CD4-positive, alpha-beta memory T cell (primary cell): ENCODE results near the gene DZIP1L. TPM values are rescaled to one million over a fixed set of nuclear protein-coding genes. Genes with fewer than 3 reads are reported as not detected.
"Not testable (repeated sequence)": the region's sequence is repeated elsewhere in the genome, so short reads cannot be mapped to it uniquely, and the experiment has no call there.

Experiments
- CTCF ChIA-PET: fragments of 350-600 bp; sonication (Branson Sonifier 250); formaldehyde crosslinking; loops from one replicate; lab custom pipeline; 2021; ENCODE audit warnings: inconsistent platforms; ENCODE audit not compliant: partially characterized antibody; lab: Charles Lee
- POLR2A ChIA-PET: fragments of 350-600 bp; sonication (Branson Sonifier 250); formaldehyde crosslinking; loops from one replicate; lab custom pipeline; 2021; ENCODE audit not compliant: partially characterized antibody; lab: Charles Lee
- DNase-seq, 5 donors: peaks; one replicate each; pipeline versions ENCODE4 v3.0.0 to v3.0.0-alpha.2; 2020 to 2022; ENCODE audit warnings: mixed read lengths in 1 of 5
- H3K27ac ChIP-seq: one replicate; pipeline ENCODE4 v1.7.0; 2013; ENCODE audit warnings: low read depth, low read length
- H3K27me3 ChIP-seq: 2 replicates; pipeline ENCODE4 v1.7.0; 2013; ENCODE audit warnings: mild to moderate bottlenecking, low read length, moderate library complexity; ENCODE audit not compliant: insufficient read depth
- H3K36me3 ChIP-seq: 2 replicates; pipeline ENCODE4 v1.7.0; 2013; ENCODE audit warnings: mild to moderate bottlenecking, low read length, moderate library complexity; ENCODE audit not compliant: insufficient read depth
- H3K4me1 ChIP-seq: 2 replicates; pipeline ENCODE4 v1.7.0; 2013; ENCODE audit warnings: mild to moderate bottlenecking, low read length, moderate library complexity; ENCODE audit not compliant: insufficient read depth
- H3K4me3 ChIP-seq, 2 donors: one replicate each; pipeline ENCODE4 v1.7.0; 2013; ENCODE audit warnings: low read length in 2 of 2, mild to moderate bottlenecking in 1 of 2
- H3K9me3 ChIP-seq, 2 donors: one replicate each; pipeline ENCODE4 v1.7.0; 2013; ENCODE audit warnings: low read length in 2 of 2, control low read depth in 1 of 2; ENCODE audit not compliant: control insufficient read depth in 1 of 2
- H3K27ac Mint-ChIP-seq, 7 donors: one replicate each; pipeline ENCODE4 v1.8.0; 2020 to 2021; ENCODE audit warnings: mixed read lengths in 7 of 7, mild to moderate bottlenecking in 6 of 7, inconsistent platforms in 3 of 7, moderate library complexity in 3 of 7
- H3K27me3 Mint-ChIP-seq, 2 donors: one replicate each; pipeline ENCODE4 v1.8.0; 2020 to 2021; ENCODE audit warnings: mixed read lengths in 2 of 2
- H3K36me3 Mint-ChIP-seq, 2 donors: one replicate each; pipeline ENCODE4 v1.8.0; 2020 to 2021; ENCODE audit warnings: mixed read lengths in 2 of 2, inconsistent platforms in 1 of 2, mild to moderate bottlenecking in 1 of 2
- H3K4me1 Mint-ChIP-seq, 4 donors: one replicate each; pipeline ENCODE4 v1.8.0; 2020 to 2021; ENCODE audit warnings: mixed read lengths in 4 of 4, mild to moderate bottlenecking in 1 of 4
- H3K4me3 Mint-ChIP-seq, 8 donors: one replicate each; pipeline ENCODE4 v1.8.0; 2020 to 2021; ENCODE audit warnings: mixed read lengths in 8 of 8, mild to moderate bottlenecking in 7 of 8, moderate library complexity in 6 of 8, inconsistent platforms in 3 of 8
- H3K9me3 Mint-ChIP-seq, 8 donors: one replicate each; pipeline ENCODE4 v1.8.0; 2020 to 2021; ENCODE audit warnings: mixed read lengths in 8 of 8, mild to moderate bottlenecking in 5 of 8, inconsistent platforms in 3 of 8, moderate library complexity in 1 of 8
- intact Hi-C: fragments of 100-400 bp; cut with micrococcal nuclease; formaldehyde crosslinking; loops from one replicate; pipeline ENCODE4 v1.15.1; 2023
- polyA plus RNA-seq, 2 donors: library from polyadenylated mRNA; unstranded; fragments of 300-500 nt; fragmentation: Illumina TruSeq; gene quantifications; one replicate each; pipeline ENCODE4 v1.2.3, GENCODE V29; 2021
- total RNA-seq, 2 experiments: library from RNA; stranded (reverse); gene quantifications; one replicate each; pipeline ENCODE4 v1.2.3, GENCODE V29; 2021

The DZIP1L gene
- total and polyA plus RNA-seq, 4 experiments from 2014 or later: not detected

GRCh38 chr3:138113326-138113725 lies 2.1 kb downstream of the DZIP1L start:
- POLR2A ChIA-PET: no interaction called here
- H3K4me3 ChIP-seq: no peak overlapping the region
- H3K9me3 ChIP-seq: no peaks in the 10 kb centered on the region
- peaks cover 7% of the 10 kb centered on the region for H3K27me3 ChIP-seq
- no peak for DNase-seq
- no peaks in the 10 kb centered on the region for H3K36me3 ChIP-seq
- H3K4me1 ChIP-seq: no peaks in the 10 kb centered on the region
- Mint-ChIP-seq H3K9me3 (peaks cover 0 to 4% (median 0%) of the 10 kb centered on the region in 8 donors), H3K27me3 (peaks cover 12 to 43% of the 10 kb centered on the region in 2 donors), H3K4me1 (peaks cover 0 to 8% (median 3%) of the 10 kb centered on the region in 4 donors), H3K27ac (peak overlapping the region in 1 of 7 donors; percentile 40), H3K36me3 (peaks cover 0 to 2% of the 10 kb centered on the region in 2 donors), H3K4me3 (peak overlapping the region in 1 of 8 donors; percentile 37)
- H3K27ac ChIP-seq: no peak overlapping the region
- intact Hi-C loops: loop anchor here (10.0 kb wide), 1 partner anchor 1009 kb away; no protein-coding TSS in a partner anchor
- CTCF ChIA-PET: interaction anchor here (0.9 to 1.1 kb wide), 3 partner anchors 35 to 47 kb away, joined by 3 to 4 read pairs (median 3); no protein-coding TSS in a partner anchor

GRCh38 chr3:138112362-138112761 lies 3.0 kb downstream of the DZIP1L start:
- POLR2A ChIA-PET: no interaction called here
- no peaks in the 10 kb centered on the region for H3K36me3 ChIP-seq
- H3K27ac Mint-ChIP-seq: no peak overlapping the region
- intact Hi-C loops: loop anchor here (10.0 kb wide), 1 partner anchor 1008 kb away; no protein-coding TSS in a partner anchor
- H3K36me3 Mint-ChIP-seq: peaks cover 0 to 2% of the 10 kb centered on the region in 2 donors
- H3K27ac ChIP-seq: no peak overlapping the region
- no peak for DNase-seq
- H3K4me3 ChIP-seq: no peak overlapping the region
- H3K4me1 ChIP-seq: no peaks in the 10 kb centered on the region
- CTCF ChIA-PET: interaction anchor here (1.0 kb wide), 1 partner anchor 34 kb away, joined by 3 read pairs; no protein-coding TSS in a partner anchor
- H3K9me3 ChIP-seq: no peaks in the 10 kb centered on the region
- peaks cover 9 to 43% of the 10 kb centered on the region in 2 donors for H3K27me3 Mint-ChIP-seq
- H3K9me3 Mint-ChIP-seq: peaks cover 0 to 6% (median 0%) of the 10 kb centered on the region in 8 donors
- H3K27me3 ChIP-seq: peaks cover 7% of the 10 kb centered on the region
- no peak overlapping the region for H3K4me3 Mint-ChIP-seq
- H3K4me1 Mint-ChIP-seq: peaks cover 0 to 8% (median 3%) of the 10 kb centered on the region in 4 donors

- no peak for DNase-seq
- intact Hi-C loops: no loop called here
- Histone ChIP-seq H3K9me3 (no peaks in the 10 kb centered on the region), H3K4me3 (no peak overlapping the region), H3K4me1 (no peaks in the 10 kb centered on the region), H3K27ac (no peak overlapping the region), H3K36me3 (no peaks in the 10 kb centered on the region), H3K27me3 (no peaks in the 10 kb centered on the region)
- H3K36me3 Mint-ChIP-seq: no peaks in the 10 kb centered on the region
- CTCF ChIA-PET: no interaction called here
- no peak overlapping the region for H3K4me3 Mint-ChIP-seq
- no peaks in the 10 kb centered on the region for H3K4me1 Mint-ChIP-seq
- POLR2A ChIA-PET: no interaction called here
- peaks cover 0 to 2% (median 0%) of the 10 kb centered on the region in 8 donors for H3K9me3 Mint-ChIP-seq
- H3K27ac Mint-ChIP-seq: no peak overlapping the region
- peaks cover 3 to 12% of the 10 kb centered on the region in 2 donors for H3K27me3 Mint-ChIP-seq
Measured at GRCh38 chr3:138105598-138105997, 9.8 kb downstream of the DZIP1L start.

GRCh38 chr3:138103466-138103865 lies 11.9 kb downstream of the DZIP1L start:
- no peaks in the 10 kb centered on the region for H3K4me1 ChIP-seq
- no peak overlapping the region for H3K27ac Mint-ChIP-seq
- H3K27ac ChIP-seq: no peak overlapping the region
- no peaks in the 10 kb centered on the region for H3K9me3 ChIP-seq
- no peak overlapping the region for H3K4me3 Mint-ChIP-seq
- no peaks in the 10 kb centered on the region for H3K27me3 ChIP-seq
- no peak overlapping the region for H3K4me3 ChIP-seq
- POLR2A ChIA-PET: no interaction called here
- H3K27me3 Mint-ChIP-seq: peaks cover 3 to 6% of the 10 kb centered on the region in 2 donors
- intact Hi-C loops: no loop called here
- no peaks in the 10 kb centered on the region for H3K36me3 Mint-ChIP-seq
- no peaks in the 10 kb centered on the region for H3K4me1 Mint-ChIP-seq
- H3K36me3 ChIP-seq: no peaks in the 10 kb centered on the region
- peaks cover 0 to 2% (median 0%) of the 10 kb centered on the region in 8 donors for H3K9me3 Mint-ChIP-seq
- CTCF ChIA-PET: interaction anchor here (1.3 kb wide), 1 partner anchor 33 kb away, joined by 3 read pairs; no protein-coding TSS in a partner anchor
- DNase-seq: no peak

GRCh38 chr3:138101351-138101940 lies 14.0 kb downstream of the DZIP1L start:
- POLR2A ChIA-PET, H3K27ac Mint-ChIP-seq, H3K4me3 Mint-ChIP-seq, H3K4me3 ChIP-seq, H3K9me3 Mint-ChIP-seq, H3K36me3 Mint-ChIP-seq, H3K9me3 ChIP-seq, H3K4me1 Mint-ChIP-seq, H3K4me1 ChIP-seq, H3K36me3 ChIP-seq, DNase-seq, intact Hi-C loops, H3K27ac ChIP-seq, H3K27me3 ChIP-seq, H3K27me3 Mint-ChIP-seq: not testable (repeated sequence)
- CTCF ChIA-PET: interaction anchor here (0.9 to 1.5 kb wide), 2 partner anchors 15 to 19 kb away, joined by 3 to 4 read pairs; no protein-coding TSS in a partner anchor

- ChIA-PET POLR2A (no interaction called here), CTCF (interaction anchor here (1.4 kb wide), 1 partner anchor 13 kb away, joined by 4 read pairs; no protein-coding TSS in a partner anchor)
- no peaks in the 10 kb centered on the region for H3K4me1 Mint-ChIP-seq
- Histone ChIP-seq H3K4me3 (no peak overlapping the region), H3K9me3 (no peaks in the 10 kb centered on the region), H3K27ac (no peak overlapping the region), H3K36me3 (no peaks in the 10 kb centered on the region), H3K4me1 (no peaks in the 10 kb centered on the region), H3K27me3 (no peaks in the 10 kb centered on the region)
- no peak for DNase-seq
- intact Hi-C loops: no loop called here
- no peaks in the 10 kb centered on the region for H3K9me3 Mint-ChIP-seq
- no peaks in the 10 kb centered on the region for H3K36me3 Mint-ChIP-seq
- H3K27ac Mint-ChIP-seq: no peak overlapping the region
- no peak overlapping the region for H3K4me3 Mint-ChIP-seq
- peaks cover 4 to 5% of the 10 kb centered on the region in 2 donors for H3K27me3 Mint-ChIP-seq
Measured at GRCh38 chr3:138099417-138099816, 16.0 kb downstream of the DZIP1L start.

GRCh38 chr3:138097192-138098172 lies 17.9 kb downstream of the DZIP1L start:
- Histone ChIP-seq H3K27ac (no peak overlapping the region), H3K9me3 (no peaks in the 10 kb centered on the region), H3K4me3 (no peak overlapping the region), H3K4me1 (no peaks in the 10 kb centered on the region), H3K27me3 (no peaks in the 10 kb centered on the region), H3K36me3 (no peaks in the 10 kb centered on the region)
- intact Hi-C loops: no loop called here
- H3K27me3 Mint-ChIP-seq: peaks cover 3 to 5% of the 10 kb centered on the region in 2 donors
- no peak for DNase-seq
- ChIA-PET POLR2A (no interaction called here), CTCF (interaction anchor here (1.1 kb wide), 1 partner anchor 23 kb away, joined by 3 read pairs; no protein-coding TSS in a partner anchor)
- no peaks in the 10 kb centered on the region for H3K36me3 Mint-ChIP-seq
- H3K4me3 Mint-ChIP-seq: no peak overlapping the region
- H3K27ac Mint-ChIP-seq: no peak overlapping the region
- no peaks in the 10 kb centered on the region for H3K4me1 Mint-ChIP-seq
- no peaks in the 10 kb centered on the region for H3K9me3 Mint-ChIP-seq
